Astrocyte (in vitro differentiated cells and primary cell): Measurements from ENCODE around the gene MAGEA11. TPM values are rescaled to one million over a fixed set of nuclear protein-coding genes. Genes with fewer than 3 reads are reported as not detected.

Experiments used
- DNase-seq: peaks from one replicate; pipeline ENCODE4 v3.0.0-alpha.2; 2010; ENCODE audit warnings: low read depth
- FAIRE-seq: peaks from 2 replicates; lab custom pipeline; 2011; peaks lifted over from hg19 to GRCh38; lab: Jason Lieb, UNC
- H2AFZ ChIP-seq: 2 replicates; pipeline ENCODE4 v1.6.0; 2012; ENCODE audit warnings: low read depth, low read length, inconsistent platforms
- H3K27ac ChIP-seq: 2 replicates; pipeline ENCODE4 v1.5.1; 2011; ENCODE audit warnings: low read depth, low read length, inconsistent platforms
- H3K27me3 ChIP-seq: 2 replicates; pipeline ENCODE4 v1.6.0; 2011; ENCODE audit warnings: low read length, inconsistent platforms; ENCODE audit not compliant: insufficient read depth
- H3K36me3 ChIP-seq: 2 replicates; pipeline ENCODE4 v1.5.1; 2011; ENCODE audit warnings: low read length, inconsistent platforms; ENCODE audit not compliant: insufficient read depth
- H3K4me1 ChIP-seq: 2 replicates; pipeline ENCODE4 v1.5.1; 2011; ENCODE audit warnings: low read length, inconsistent platforms; ENCODE audit not compliant: insufficient read depth
- H3K4me2 ChIP-seq: 2 replicates; pipeline ENCODE4 v1.6.0; 2012; ENCODE audit warnings: low read length, inconsistent platforms
- H3K4me3 ChIP-seq: 2 replicates; pipeline ENCODE4 v1.5.1; 2011; ENCODE audit warnings: low read depth, mild to moderate bottlenecking, low read length, inconsistent platforms; ENCODE audit not compliant: insufficient read depth
- H3K79me2 ChIP-seq: 2 replicates; pipeline ENCODE4 v1.6.0; 2012; ENCODE audit warnings: mild to moderate bottlenecking, low read length, inconsistent platforms; ENCODE audit not compliant: insufficient read depth
- H3K9ac ChIP-seq: 2 replicates; pipeline ENCODE4 v1.6.0; 2012; ENCODE audit warnings: mild to moderate bottlenecking, low read length, inconsistent platforms
- H3K9me3 ChIP-seq: 2 replicates; pipeline ENCODE4 v1.5.1; 2012; ENCODE audit warnings: low read depth, mild to moderate bottlenecking, low read length, inconsistent platforms; ENCODE audit not compliant: insufficient read depth
- H4K20me1 ChIP-seq: 2 replicates; pipeline ENCODE4 v1.6.0; 2012; ENCODE audit warnings: low read length, inconsistent platforms; ENCODE audit not compliant: insufficient read depth
- H3K27ac Mint-ChIP-seq: one replicate; pipeline ENCODE4 v1.8.0; 2021; ENCODE audit warnings: mild to moderate bottlenecking, mixed read lengths; ENCODE audit not compliant: unreplicated experiment
- H3K27me3 Mint-ChIP-seq: one replicate; pipeline ENCODE4 v1.8.0; 2021; ENCODE audit warnings: low read depth, mixed read lengths; ENCODE audit not compliant: unreplicated experiment
- H3K36me3 Mint-ChIP-seq: one replicate; pipeline ENCODE4 v1.8.0; 2021; ENCODE audit warnings: low read depth, mixed read lengths; ENCODE audit not compliant: unreplicated experiment
- H3K4me1 Mint-ChIP-seq: one replicate; pipeline ENCODE4 v1.8.0; 2021; ENCODE audit warnings: low read depth, mixed read lengths; ENCODE audit not compliant: unreplicated experiment
- H3K4me3 Mint-ChIP-seq: one replicate; pipeline ENCODE4 v1.8.0; 2021; ENCODE audit warnings: mild to moderate bottlenecking, moderate library complexity, mixed read lengths; ENCODE audit not compliant: unreplicated experiment
- H3K9me3 Mint-ChIP-seq: one replicate; pipeline ENCODE4 v1.8.0; 2021; ENCODE audit warnings: mild to moderate bottlenecking, mixed read lengths; ENCODE audit not compliant: unreplicated experiment
- EZH2 ChIP-seq: IDR thresholded peaks from 2 replicates; pipeline ENCODE4 v1.6.1; 2012; ENCODE audit warnings: mild to moderate bottlenecking, low read length, inconsistent platforms; ENCODE audit not compliant: insufficient read depth
- total RNA-seq: library from RNA; stranded (reverse); gene quantifications from 2 replicates; pipeline ENCODE4 v1.2.1, GENCODE V29; 2021
- TF ChIP-seq, protein P1 (sequence below): IDR thresholded peaks from 2 replicates; pipeline ENCODE4 v1.5.1; 2011; ENCODE audit warnings: low read depth, mild to moderate bottlenecking, inconsistent platforms, low read length, moderate library complexity; ENCODE audit not compliant: insufficient read depth

Gene MAGEA11
- total RNA-seq, 1 donor from 2014 or later, result not detected

DNA sequence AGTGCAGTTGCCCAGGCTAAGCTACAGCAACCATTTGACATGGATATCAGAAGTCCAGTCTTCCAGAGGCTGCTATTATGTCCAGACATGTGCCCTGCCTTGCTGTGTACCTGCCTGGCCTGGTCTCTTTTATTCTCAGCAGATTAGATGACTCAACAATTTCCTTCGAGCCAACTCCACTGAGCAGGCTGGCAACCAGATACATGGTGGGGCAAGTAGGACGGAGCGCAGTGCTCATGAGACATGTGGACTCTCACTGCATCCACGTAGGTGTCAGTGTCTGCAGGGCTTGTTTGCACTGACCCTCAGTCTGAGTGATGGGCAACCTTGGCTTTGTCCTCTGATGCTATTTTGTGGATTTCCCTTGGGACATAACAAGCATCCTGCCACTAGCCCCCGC is 7.2 kb upstream of the MAGEA11 start:
- FAIRE-seq (no peak), DNase-seq (no peak)
- H3K27me3 ChIP-seq, result no peaks in the 10 kb centered on the region
- H3K4me3 Mint-ChIP-seq, result no peak overlapping the region
- no peaks in the 10 kb centered on the region for H3K9me3 Mint-ChIP-seq
- no peaks in the 10 kb centered on the region for H3K9me3 ChIP-seq
- H3K79me2 ChIP-seq, result no peaks in the 10 kb centered on the region
- H3K27me3 Mint-ChIP-seq, result no peaks in the 10 kb centered on the region
- no peak overlapping the region for H3K9ac ChIP-seq
- H3K36me3 Mint-ChIP-seq, result no peaks in the 10 kb centered on the region
- no peak overlapping the region for H3K4me3 ChIP-seq
- H4K20me1 ChIP-seq, result no peaks in the 10 kb centered on the region
- H3K4me1 ChIP-seq, result no peaks in the 10 kb centered on the region
- no peak overlapping the region for H3K27ac Mint-ChIP-seq
- no peak overlapping the region for H3K4me2 ChIP-seq
- TF ChIP-seq EZH2, result no peak
- TF ChIP-seq, protein P1, sequence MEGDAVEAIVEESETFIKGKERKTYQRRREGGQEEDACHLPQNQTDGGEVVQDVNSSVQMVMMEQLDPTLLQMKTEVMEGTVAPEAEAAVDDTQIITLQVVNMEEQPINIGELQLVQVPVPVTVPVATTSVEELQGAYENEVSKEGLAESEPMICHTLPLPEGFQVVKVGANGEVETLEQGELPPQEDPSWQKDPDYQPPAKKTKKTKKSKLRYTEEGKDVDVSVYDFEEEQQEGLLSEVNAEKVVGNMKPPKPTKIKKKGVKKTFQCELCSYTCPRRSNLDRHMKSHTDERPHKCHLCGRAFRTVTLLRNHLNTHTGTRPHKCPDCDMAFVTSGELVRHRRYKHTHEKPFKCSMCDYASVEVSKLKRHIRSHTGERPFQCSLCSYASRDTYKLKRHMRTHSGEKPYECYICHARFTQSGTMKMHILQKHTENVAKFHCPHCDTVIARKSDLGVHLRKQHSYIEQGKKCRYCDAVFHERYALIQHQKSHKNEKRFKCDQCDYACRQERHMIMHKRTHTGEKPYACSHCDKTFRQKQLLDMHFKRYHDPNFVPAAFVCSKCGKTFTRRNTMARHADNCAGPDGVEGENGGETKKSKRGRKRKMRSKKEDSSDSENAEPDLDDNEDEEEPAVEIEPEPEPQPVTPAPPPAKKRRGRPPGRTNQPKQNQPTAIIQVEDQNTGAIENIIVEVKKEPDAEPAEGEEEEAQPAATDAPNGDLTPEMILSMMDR, result no peak
- no peak overlapping the region for H3K27ac ChIP-seq
- no peaks in the 10 kb centered on the region for H3K4me1 Mint-ChIP-seq
- no peak overlapping the region for H2AFZ ChIP-seq
- no peaks in the 10 kb centered on the region for H3K36me3 ChIP-seq

GRCh38 chrX:149707147-149707901 is 4.5 kb upstream of the MAGEA11 start:
- Mint-ChIP-seq H3K4me3 (no peak overlapping the region), H3K4me1 (no peaks in the 10 kb centered on the region), H3K27ac (no peak overlapping the region), H3K27me3 (no peaks in the 10 kb centered on the region), H3K36me3 (no peaks in the 10 kb centered on the region), H3K9me3 (no peaks in the 10 kb centered on the region)
- H3K27me3 ChIP-seq, result no peaks in the 10 kb centered on the region
- no peaks in the 10 kb centered on the region for H3K4me1 ChIP-seq
- no peak overlapping the region for H3K27ac ChIP-seq
- no peak overlapping the region for H3K9ac ChIP-seq
- TF ChIP-seq, protein P1, result no peak
- no peak for TF ChIP-seq EZH2
- no peak for FAIRE-seq
- H3K9me3 ChIP-seq, result no peaks in the 10 kb centered on the region
- no peak overlapping the region for H3K4me2 ChIP-seq
- H2AFZ ChIP-seq, result no peak overlapping the region
- H4K20me1 ChIP-seq, result no peaks in the 10 kb centered on the region
- no peaks in the 10 kb centered on the region for H3K36me3 ChIP-seq
- DNase-seq, result no peak
- H3K4me3 ChIP-seq, result no peak overlapping the region
- no peaks in the 10 kb centered on the region for H3K79me2 ChIP-seq

- no peak overlapping the region for H2AFZ ChIP-seq
- Mint-ChIP-seq H3K36me3 (no peaks in the 10 kb centered on the region), H3K27ac (no peak overlapping the region), H3K9me3 (no peaks in the 10 kb centered on the region), H3K4me3 (no peak overlapping the region), H3K4me1 (no peaks in the 10 kb centered on the region), H3K27me3 (no peaks in the 10 kb centered on the region)
- no peaks in the 10 kb centered on the region for H3K4me1 ChIP-seq
- no peak for TF ChIP-seq EZH2
- TF ChIP-seq, protein P1, result no peak
- H3K9me3 ChIP-seq, result no peaks in the 10 kb centered on the region
- no peak for DNase-seq
- no peak overlapping the region for H3K4me3 ChIP-seq
- H3K9ac ChIP-seq, result no peak overlapping the region
- H4K20me1 ChIP-seq, result no peaks in the 10 kb centered on the region
- no peak overlapping the region for H3K4me2 ChIP-seq
- no peaks in the 10 kb centered on the region for H3K27me3 ChIP-seq
- H3K36me3 ChIP-seq, result no peaks in the 10 kb centered on the region
- H3K79me2 ChIP-seq, result no peaks in the 10 kb centered on the region
- no peak for FAIRE-seq
- no peak overlapping the region for H3K27ac ChIP-seq
These were observed 971 bp downstream of the MAGEA11 start for GRCh38 chrX:149712831-149713230.
